Lower lobe of right lung (tissue), 2 donors: Measurements from ENCODE around the gene PPP1CC. TPM values are rescaled to one million over a fixed set of nuclear protein-coding genes. Genes with fewer than 3 reads are reported as not detected.

Experiments
- ATAC-seq, 2 donors: fragments of 200-7000 bp; cut with Tn5 transposase; one replicate each; pipeline ENCODE4 v1.9.1; 2020 to 2022; ENCODE audit warnings: mild to moderate bottlenecking in 2 of 2, moderate library complexity in 2 of 2
- DNase-seq: peaks from one replicate; pipeline ENCODE4 v3.0.0-alpha.2; 2020
- H3K27ac ChIP-seq: fragments of 200-600 bp; one replicate; pipeline ENCODE4 v1.8.0; 2022
- H3K27me3 ChIP-seq: fragments of 200-600 bp; one replicate; pipeline ENCODE4 v1.8.0; 2022; ENCODE audit warnings: low read depth
- H3K36me3 ChIP-seq: fragments of 200-600 bp; one replicate; pipeline ENCODE4 v1.8.0; 2022; ENCODE audit warnings: mild to moderate bottlenecking
- H3K4me1 ChIP-seq: fragments of 200-600 bp; one replicate; pipeline ENCODE4 v1.8.0; 2022
- H3K4me3 ChIP-seq: fragments of 200-600 bp; one replicate; pipeline ENCODE4 v1.8.0; 2022; ENCODE audit warnings: mild to moderate bottlenecking
- H3K9me3 ChIP-seq: fragments of 200-600 bp; one replicate; pipeline ENCODE4 v1.8.0; 2022
- CTCF ChIP-seq: fragments of 200-600 bp; IDR thresholded peaks from one replicate; pipeline ENCODE4 v1.8.0; 2022; ENCODE audit warnings: antibody characterized with exemption, mild to moderate bottlenecking
- intact Hi-C: fragments of 100-400 bp; cut with DNase I; formaldehyde crosslinking; loops from one replicate; pipeline ENCODE4 v1.11.0; 2022
- total RNA-seq: library from RNA; stranded (reverse); fragmentation: NEBNext Ultra II Directional; extraction: Animal tissue kit (Norgen Biotek cat#: 25700); gene quantifications from one replicate; pipeline ENCODE4 v1.2.1, GENCODE V29; 2021
- donor health status: DM: no; HTN: yes; CAD: no; lungs with severe emphysema.

The PPP1CC gene
- total RNA-seq, 1 donor from 2014 or later, result 97.8 TPM

DNA sequence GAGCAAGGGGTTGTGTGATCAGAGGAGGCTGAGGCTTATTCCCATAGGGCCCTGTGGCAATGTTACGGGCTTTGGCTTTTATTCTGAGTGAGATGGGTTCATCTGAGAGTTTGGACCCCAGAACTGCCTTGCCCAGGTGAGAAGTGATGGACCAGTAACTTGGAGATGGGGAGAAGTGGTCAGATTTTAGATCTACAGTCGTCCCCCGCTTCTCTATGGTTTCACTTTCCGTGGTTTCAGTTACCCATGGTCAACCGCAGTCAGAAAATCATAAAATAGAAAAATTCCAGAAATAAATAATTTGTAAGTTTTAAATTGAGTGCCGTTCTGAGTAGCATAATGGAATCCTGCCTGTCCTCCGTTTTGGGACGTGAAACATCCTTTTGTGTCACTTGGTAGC, 40.2 kb upstream of the PPP1CC start:
- H3K36me3 ChIP-seq, result no peaks in the 10 kb centered on the region
- no peak overlapping the region for H3K27ac ChIP-seq
- no peak for TF ChIP-seq CTCF
- DNase-seq (no peak), ATAC-seq (no peak)
- H3K27me3 ChIP-seq, result no peaks in the 10 kb centered on the region
- no peak overlapping the region for H3K4me3 ChIP-seq
- intact Hi-C loops, result no loop called here
- H3K4me1 ChIP-seq, result no peaks in the 10 kb centered on the region
- no peaks in the 10 kb centered on the region for H3K9me3 ChIP-seq

DNA sequence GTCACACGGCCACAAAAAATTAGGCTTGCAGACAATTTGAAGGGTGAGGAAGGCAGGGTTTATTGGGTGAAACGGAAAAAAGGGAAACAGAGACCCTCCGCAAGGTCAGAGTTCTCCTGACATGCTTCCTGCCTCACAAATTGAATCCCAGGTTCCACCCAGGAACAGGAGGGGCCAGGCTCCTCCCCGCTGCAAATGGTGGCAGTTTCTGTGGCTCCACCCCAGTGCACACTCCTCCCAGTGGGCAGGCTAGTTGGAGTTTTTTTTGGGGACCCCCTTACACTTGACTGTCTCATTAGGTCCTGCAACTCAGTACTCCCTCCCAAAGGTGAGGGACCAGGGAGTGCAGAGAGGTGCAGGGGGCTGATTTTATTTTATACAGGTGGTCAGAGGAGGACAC, 39.4 kb upstream of the PPP1CC start:
- Histone ChIP-seq H3K9me3 (no peaks in the 10 kb centered on the region), H3K36me3 (no peaks in the 10 kb centered on the region), H3K27me3 (no peaks in the 10 kb centered on the region), H3K27ac (no peak overlapping the region), H3K4me3 (no peak overlapping the region), H3K4me1 (no peaks in the 10 kb centered on the region)
- DNase-seq (no peak), ATAC-seq (peak in 1 of 2 donors; percentile 30)
- intact Hi-C loops, result no loop called here
- TF ChIP-seq CTCF, result no peak

GRCh38 chr12:110780448-110780847, 37.8 kb upstream of the PPP1CC start:
- Histone ChIP-seq H3K4me3 (no peak overlapping the region), H3K27me3 (no peaks in the 10 kb centered on the region), H3K9me3 (no peaks in the 10 kb centered on the region), H3K36me3 (no peaks in the 10 kb centered on the region), H3K4me1 (no peaks in the 10 kb centered on the region), H3K27ac (no peak overlapping the region)
- intact Hi-C loops, result no loop called here
- TF ChIP-seq CTCF, result no peak
- ATAC-seq, result no peak
- DNase-seq, result no peak

DNA sequence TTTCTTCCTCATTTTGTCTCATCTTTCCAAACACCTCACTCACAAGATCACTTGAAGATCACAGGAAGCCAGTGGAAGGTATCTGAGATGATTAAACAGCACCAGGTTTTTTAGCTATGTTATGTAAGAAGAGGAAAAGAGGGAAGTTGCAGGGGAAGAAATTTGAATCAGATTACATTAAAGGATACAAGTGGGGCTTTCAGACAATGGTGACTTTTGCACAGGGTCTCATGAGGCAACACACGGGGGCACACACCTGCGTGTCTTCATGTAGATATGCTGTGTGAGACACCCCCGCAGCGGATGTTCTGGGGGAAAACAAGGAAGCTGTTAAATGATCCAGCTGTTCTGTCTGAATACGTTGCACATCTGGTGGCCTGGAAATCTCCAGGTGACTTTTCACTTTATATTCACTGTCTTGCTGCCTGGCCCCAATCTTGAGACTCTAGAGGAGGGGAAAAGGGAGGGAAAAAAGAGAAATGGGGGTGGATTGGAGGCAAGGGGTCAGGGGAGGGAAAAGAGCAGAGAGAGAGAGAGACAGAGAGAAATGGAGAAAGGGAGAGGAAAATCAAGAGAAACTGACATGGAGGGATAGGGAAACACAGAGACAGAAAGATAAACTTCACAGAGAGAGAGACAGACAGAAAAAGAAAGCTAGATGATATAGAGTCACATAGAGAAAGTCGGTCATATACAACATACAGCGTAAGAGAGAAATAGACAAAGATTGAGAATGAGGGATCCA, 36.3 kb upstream of the PPP1CC start:
- no peak overlapping the region for H3K4me3 ChIP-seq
- no peak overlapping the region for H3K27ac ChIP-seq
- no peaks in the 10 kb centered on the region for H3K9me3 ChIP-seq
- ATAC-seq (no peak), DNase-seq (no peak)
- H3K36me3 ChIP-seq, result no peaks in the 10 kb centered on the region
- intact Hi-C loops, result no loop called here
- H3K27me3 ChIP-seq, result no peaks in the 10 kb centered on the region
- no peaks in the 10 kb centered on the region for H3K4me1 ChIP-seq
- TF ChIP-seq CTCF, result no peak

DNA sequence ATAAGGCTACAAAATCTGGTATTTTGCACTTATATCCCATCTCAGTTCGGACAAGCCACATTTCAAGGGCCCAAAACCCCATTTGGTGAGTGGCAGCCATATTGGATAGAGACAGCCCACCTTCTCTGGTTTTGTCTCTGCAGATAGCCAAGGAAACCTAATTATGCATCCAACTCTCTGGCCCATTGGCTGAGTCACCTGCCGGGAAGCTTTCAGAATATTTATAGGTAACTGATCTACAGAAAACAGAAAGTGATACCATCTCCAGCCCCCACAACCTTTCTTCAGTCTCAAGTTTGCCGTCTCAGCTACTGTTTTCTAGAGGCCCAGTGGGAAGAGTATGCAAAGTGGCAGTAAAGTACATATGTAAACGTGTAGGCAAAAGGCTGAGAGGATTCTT, 33.7 kb upstream of the PPP1CC start:
- Histone ChIP-seq H3K27ac (no peak overlapping the region), H3K9me3 (no peaks in the 10 kb centered on the region), H3K27me3 (no peaks in the 10 kb centered on the region), H3K4me1 (no peaks in the 10 kb centered on the region), H3K36me3 (no peaks in the 10 kb centered on the region), H3K4me3 (no peak overlapping the region)
- ATAC-seq, result no peak
- TF ChIP-seq CTCF, result no peak
- intact Hi-C loops, result no loop called here
- no peak for DNase-seq
